HAP-1 (cell line): ENCODE data around the gene TNIK.
"Not testable (repeated sequence)": the region's sequence is repeated elsewhere in the genome, so short reads cannot be mapped to it uniquely, and the experiment has no call there.

Experiments used
- DNase-seq, 2 experiments: peaks; one replicate each; pipeline ENCODE4 v3.0.0-alpha.2; 2016 to 2020; ENCODE audit warnings: low spot score in 2 of 2
- H3K27me3 ChIP-seq: fragments of 250-450 bp; sonication (Bioruptor Pico); 2 replicates; pipeline ENCODE4 v1.5.1; 2020; ENCODE audit warnings: low read depth, mild to moderate bottlenecking, moderate library complexity
- H3K36me3 ChIP-seq: fragments of 250-450 bp; sonication (Bioruptor Pico); replicated peaks from 2 replicates; pipeline ENCODE4 v1.5.1; 2020; ENCODE audit warnings: mild to moderate bottlenecking
- H3K4me1 ChIP-seq: fragments of 250-450 bp; sonication (Bioruptor Pico); 2 replicates; pipeline ENCODE4 v1.5.1; 2020; ENCODE audit warnings: mild to moderate bottlenecking
- H3K4me3 ChIP-seq: fragments of 250-450 bp; sonication (Bioruptor Pico); 2 replicates; pipeline ENCODE4 v1.5.1; 2020; ENCODE audit warnings: mild to moderate bottlenecking, moderate library complexity
- H3K9me3 ChIP-seq: fragments of 250-450 bp; sonication (Bioruptor Pico); 2 replicates; pipeline ENCODE4 v1.5.1; 2020; ENCODE audit warnings: mild to moderate bottlenecking, moderate library complexity
- in situ Hi-C: fragments of 300-500 bp; cut with MboI; formaldehyde crosslinking; loops from 3 replicates; pipeline ENCODE4 v1.14.3; 2020; ENCODE audit warnings: low sequenced_read_pairs, inconsistent platforms, mixed read lengths

Gene TNIK

GRCh38 chr3:171431550-171431949, 28.7 kb downstream of the TNIK start:
- Histone ChIP-seq H3K4me1 (peaks cover 9% of the 10 kb centered on the region), H3K4me3 (no peak overlapping the region), H3K9me3 (no peaks in the 10 kb centered on the region), H3K36me3 (no peaks in the 10 kb centered on the region), H3K27me3 (no peaks in the 10 kb centered on the region)
- in situ Hi-C loops = no loop called here
- DNase-seq = no peak

GRCh38 chr3:171430530-171430929, 29.7 kb downstream of the TNIK start:
- Histone ChIP-seq H3K4me3 (no peak overlapping the region), H3K36me3 (no peaks in the 10 kb centered on the region), H3K4me1 (peaks cover 9% of the 10 kb centered on the region), H3K9me3 (no peaks in the 10 kb centered on the region), H3K27me3 (no peaks in the 10 kb centered on the region)
- in situ Hi-C loops = no loop called here
- DNase-seq = no peak

DNA sequence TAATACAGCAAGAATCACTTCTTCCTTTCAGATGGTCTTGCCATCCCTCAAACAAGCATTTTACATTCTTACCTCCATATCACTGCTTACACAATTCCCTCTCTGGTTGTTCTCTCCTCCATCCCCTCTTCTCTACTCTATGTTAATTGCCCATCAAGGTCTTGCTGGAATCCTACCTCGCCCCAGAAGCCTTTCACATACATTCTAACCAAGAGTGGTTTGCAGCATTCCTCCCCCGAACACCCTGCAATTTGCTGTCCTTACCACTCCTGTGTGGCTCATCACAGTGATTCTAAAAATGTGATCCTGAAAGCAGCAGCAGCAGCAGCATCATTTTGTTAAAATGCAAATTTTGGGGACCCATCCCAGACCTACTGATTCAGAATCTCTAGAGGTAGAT, 30.6 kb downstream of the TNIK start:
- no peak for DNase-seq
- in situ Hi-C loops = no loop called here
- H3K4me1 ChIP-seq = peaks cover 9% of the 10 kb centered on the region

DNA sequence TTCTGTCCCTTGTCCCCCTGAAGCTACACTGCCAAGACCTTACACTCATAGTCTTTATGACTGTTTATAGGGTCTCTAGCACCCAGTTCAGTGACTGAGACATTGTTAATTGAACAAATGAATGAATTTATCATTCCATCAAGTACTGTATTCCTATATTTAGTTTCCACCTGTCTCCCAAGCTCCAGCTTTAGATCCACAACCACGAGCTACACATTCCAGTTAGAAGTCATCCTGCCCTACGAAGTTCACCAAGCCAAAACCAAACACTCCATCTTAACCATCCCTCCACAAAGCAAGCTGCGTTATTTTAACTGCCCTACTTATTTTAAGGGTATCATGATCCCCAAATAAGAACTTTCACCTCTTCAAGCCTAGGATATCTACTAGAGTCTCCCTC, 31.3 kb downstream of the TNIK start:
- DNase-seq = no peak
- Histone ChIP-seq H3K27me3 (no peaks in the 10 kb centered on the region), H3K36me3 (no peaks in the 10 kb centered on the region), H3K4me1 (peaks cover 9% of the 10 kb centered on the region), H3K4me3 (no peak overlapping the region), H3K9me3 (no peaks in the 10 kb centered on the region)
- in situ Hi-C loops = no loop called here

More for the DNA sequence above, 30.6 kb downstream of the TNIK start:
- Histone ChIP-seq H3K9me3 (no peaks in the 10 kb centered on the region), H3K4me3 (no peak overlapping the region), H3K27me3 (no peaks in the 10 kb centered on the region), H3K36me3 (no peaks in the 10 kb centered on the region)

GRCh38 chr3:171428321-171428787, 31.9 kb downstream of the TNIK start:
- H3K9me3 ChIP-seq = no peaks in the 10 kb centered on the region
- H3K36me3 ChIP-seq = no peaks in the 10 kb centered on the region
- DNase-seq = no peak
- no peaks in the 10 kb centered on the region for H3K27me3 ChIP-seq
- in situ Hi-C loops = no loop called here
- peaks cover 9% of the 10 kb centered on the region for H3K4me1 ChIP-seq
- no peak overlapping the region for H3K4me3 ChIP-seq

GRCh38 chr3:171427771-171428320, 32.4 kb downstream of the TNIK start:
- H3K4me3 ChIP-seq = no peak overlapping the region
- peaks cover 9% of the 10 kb centered on the region for H3K4me1 ChIP-seq
- DNase-seq = no peak
- H3K9me3 ChIP-seq = no peaks in the 10 kb centered on the region
- in situ Hi-C loops = no loop called here
- H3K27me3 ChIP-seq = no peaks in the 10 kb centered on the region
- no peaks in the 10 kb centered on the region for H3K36me3 ChIP-seq

DNA sequence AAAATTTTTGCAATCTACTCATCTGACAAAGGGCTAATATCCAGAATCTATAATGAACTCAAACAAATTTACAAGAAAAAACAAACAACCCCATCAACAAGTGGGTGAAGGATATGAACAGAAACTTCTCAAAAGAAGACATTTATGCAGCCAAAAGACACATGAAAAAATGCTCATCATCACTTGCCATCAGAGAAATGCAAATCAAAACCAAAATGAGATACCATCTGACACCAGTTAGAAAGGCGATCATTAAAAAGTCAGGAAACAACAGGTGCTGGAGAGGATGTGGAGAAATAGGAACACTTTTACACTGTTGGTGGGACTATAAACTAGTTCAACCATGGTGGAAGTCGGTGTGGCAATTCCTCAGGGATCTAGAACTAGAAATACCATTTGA, 36.1 kb downstream of the TNIK start:
- in situ Hi-C loops, H3K9me3 ChIP-seq, H3K4me3 ChIP-seq, H3K36me3 ChIP-seq, H3K27me3 ChIP-seq, H3K4me1 ChIP-seq, DNase-seq: not testable (repeated sequence)

DNA sequence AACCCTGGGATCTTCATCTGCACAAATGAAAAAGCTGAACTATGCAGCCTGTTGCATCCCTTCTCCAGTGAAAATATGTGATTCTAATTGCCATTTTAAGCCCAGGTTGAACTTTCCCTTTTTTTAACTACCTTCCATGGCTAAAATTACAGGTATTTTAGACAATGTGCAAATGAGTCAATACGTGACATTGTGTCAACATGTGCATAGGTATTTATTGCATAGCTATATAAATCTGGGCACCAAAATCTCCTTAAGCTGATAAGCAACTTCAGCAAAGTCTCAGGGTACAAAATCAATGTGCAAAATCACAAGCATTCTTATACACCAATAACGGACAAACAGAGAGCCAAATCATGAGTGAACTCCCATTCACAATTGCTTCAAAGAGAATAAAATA, 37.4 kb downstream of the TNIK start:
- H3K4me1 ChIP-seq, H3K36me3 ChIP-seq, in situ Hi-C loops, H3K4me3 ChIP-seq, H3K9me3 ChIP-seq, H3K27me3 ChIP-seq, DNase-seq: not testable (repeated sequence)

DNA sequence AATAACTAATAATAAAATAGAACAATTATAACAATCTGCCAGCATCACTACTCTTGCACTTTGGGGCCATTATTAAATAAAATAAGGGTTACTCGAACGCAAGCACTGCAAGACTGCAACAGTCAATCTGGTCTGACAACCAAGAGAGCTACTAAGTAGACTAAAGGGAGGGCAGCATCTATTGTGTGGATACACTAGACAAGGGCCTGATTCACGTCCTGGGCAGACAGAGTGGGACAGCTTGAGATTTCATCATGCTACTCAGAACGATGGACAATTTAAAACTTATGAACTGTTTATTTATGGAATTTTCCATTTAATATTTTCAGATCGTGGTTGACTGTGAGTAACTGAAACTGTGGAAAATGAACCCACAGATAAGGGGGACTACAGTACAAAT, 39.5 kb downstream of the TNIK start:
- no peaks in the 10 kb centered on the region for H3K9me3 ChIP-seq
- H3K36me3 ChIP-seq = no peaks in the 10 kb centered on the region
- no peak overlapping the region for H3K4me3 ChIP-seq
- no peak for DNase-seq
- peaks cover 10% of the 10 kb centered on the region for H3K4me1 ChIP-seq
- in situ Hi-C loops = no loop called here
- no peaks in the 10 kb centered on the region for H3K27me3 ChIP-seq

DNA sequence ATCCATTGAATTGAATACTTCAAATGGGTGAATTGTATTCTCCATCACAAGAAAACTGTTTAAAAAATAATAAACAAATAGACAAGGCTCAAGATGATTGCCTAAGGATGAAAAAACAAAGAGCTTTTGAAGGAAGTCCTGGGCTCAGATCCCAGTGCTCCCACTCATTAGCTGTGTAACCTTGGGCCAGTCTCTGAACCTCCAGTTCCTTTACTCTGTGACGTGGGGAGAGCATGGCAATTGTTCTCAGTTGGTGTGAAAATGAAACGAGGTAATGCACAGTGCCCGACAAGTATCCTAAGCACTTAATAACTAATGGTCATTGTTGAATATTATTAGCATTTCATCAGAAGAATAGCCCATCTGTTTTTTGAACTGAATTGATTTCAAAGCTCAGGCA, 40.7 kb downstream of the TNIK start:
- H3K4me3 ChIP-seq = no peak overlapping the region
- H3K27me3 ChIP-seq = no peaks in the 10 kb centered on the region
- H3K4me1 ChIP-seq = peaks cover 10% of the 10 kb centered on the region
- in situ Hi-C loops = no loop called here
- DNase-seq = no peak
- no peaks in the 10 kb centered on the region for H3K36me3 ChIP-seq
- H3K9me3 ChIP-seq = no peaks in the 10 kb centered on the region

- Histone ChIP-seq H3K4me3 (no peak overlapping the region), H3K36me3 (no peaks in the 10 kb centered on the region), H3K27me3 (no peaks in the 10 kb centered on the region), H3K9me3 (no peaks in the 10 kb centered on the region), H3K4me1 (peaks cover 17% of the 10 kb centered on the region)
- in situ Hi-C loops = no loop called here
- DNase-seq = no peak
These were observed 42.4 kb downstream of the TNIK start for GRCh38 chr3:171417813-171418212.

GRCh38 chr3:171417137-171417536, 43.1 kb downstream of the TNIK start:
- in situ Hi-C loops = no loop called here

GRCh38 chr3:171416666-171417065, 43.5 kb downstream of the TNIK start:
- no peak overlapping the region for H3K4me3 ChIP-seq
- in situ Hi-C loops = no loop called here
- no peaks in the 10 kb centered on the region for H3K9me3 ChIP-seq
- no peaks in the 10 kb centered on the region for H3K36me3 ChIP-seq
- H3K4me1 ChIP-seq = peaks cover 23% of the 10 kb centered on the region
- H3K27me3 ChIP-seq = no peaks in the 10 kb centered on the region
- DNase-seq = peak in 1 of 2 experiments; percentile 62

More at GRCh38 chr3:171417137-171417536, 43.1 kb downstream of the TNIK start:
- no peaks in the 10 kb centered on the region for H3K9me3 ChIP-seq
- H3K27me3 ChIP-seq = no peaks in the 10 kb centered on the region
- peaks cover 22% of the 10 kb centered on the region for H3K4me1 ChIP-seq
- DNase-seq = no peak
- no peaks in the 10 kb centered on the region for H3K36me3 ChIP-seq
- no peak overlapping the region for H3K4me3 ChIP-seq

GRCh38 chr3:171416061-171416460, 44.1 kb downstream of the TNIK start:
- in situ Hi-C loops = no loop called here
- Histone ChIP-seq H3K4me3 (no peak overlapping the region), H3K27me3 (no peaks in the 10 kb centered on the region), H3K36me3 (no peaks in the 10 kb centered on the region), H3K9me3 (no peaks in the 10 kb centered on the region), H3K4me1 (peaks cover 23% of the 10 kb centered on the region)
- no peak for DNase-seq

- Histone ChIP-seq H3K27me3 (no peaks in the 10 kb centered on the region), H3K4me3 (no peak overlapping the region), H3K9me3 (no peaks in the 10 kb centered on the region), H3K36me3 (no peaks in the 10 kb centered on the region), H3K4me1 (peaks cover 23% of the 10 kb centered on the region)
- no peak for DNase-seq
- in situ Hi-C loops = no loop called here
These were observed 45.1 kb downstream of the TNIK start for GRCh38 chr3:171415070-171415469.
